GM23338 (cell line): ENCODE measurements around the gene AGXT. TPM values are rescaled to one million over a fixed set of nuclear protein-coding genes. Genes with fewer than 3 reads are reported as not detected.

Experiments
- ATAC-seq: fragments of 200-7000 bp; cut with Tn5 transposase; 3 replicates; pipeline ENCODE4 v1.9.1; 2020
- DNase-seq: peaks from one replicate; pipeline ENCODE4 v3.0.0-alpha.2; 2015; ENCODE audit warnings: low spot score
- H2AFZ ChIP-seq: fragments of 200-600 bp; sonication (generic); 2 replicates; pipeline ENCODE4 v1.8.0; 2016; ENCODE audit warnings: antibody characterized with exemption, mild to moderate bottlenecking, moderate library complexity
- H3F3A ChIP-seq: fragments of 200-600 bp; sonication (generic); replicated peaks from 2 replicates; pipeline ENCODE4 v1.8.0; 2017; ENCODE audit warnings: antibody characterized with exemption, mixed run types, low read depth
- H3K27ac ChIP-seq: fragments of 200-600 bp; sonication (generic); 2 replicates; pipeline ENCODE4 v1.6.1; 2016; ENCODE audit warnings: low read depth
- H3K27me3 ChIP-seq: fragments of 200-600 bp; sonication (generic); 2 replicates; pipeline ENCODE4 v1.8.0; 2016; ENCODE audit warnings: mild to moderate bottlenecking, mixed run types, moderate library complexity; ENCODE audit not compliant: insufficient read depth
- H3K36me3 ChIP-seq: fragments of 200-600 bp; sonication (generic); 2 replicates; pipeline ENCODE4 v1.8.0; 2016; ENCODE audit warnings: mild to moderate bottlenecking; ENCODE audit not compliant: insufficient read depth
- H3K4me1 ChIP-seq: fragments of 200-600 bp; sonication (generic); 2 replicates; pipeline ENCODE4 v1.8.0; 2016; ENCODE audit warnings: mild to moderate bottlenecking, moderate library complexity; ENCODE audit not compliant: insufficient read depth
- H3K4me2 ChIP-seq: fragments of 200-600 bp; sonication (generic); 2 replicates; pipeline ENCODE4 v1.7.1; 2017; ENCODE audit warnings: mixed run types
- H3K4me3 ChIP-seq: fragments of 200-600 bp; sonication (generic); 2 replicates; pipeline ENCODE4 v1.6.1; 2016; ENCODE audit warnings: mixed run types
- H3K79me2 ChIP-seq: fragments of 200-600 bp; sonication (generic); replicated peaks from 2 replicates; pipeline ENCODE4 v1.8.0; 2017; ENCODE audit warnings: mild to moderate bottlenecking; ENCODE audit not compliant: insufficient read depth
- H3K9me2 ChIP-seq: fragments of 200-600 bp; sonication (generic); 2 replicates; pipeline ENCODE4 v1.8.0; 2017; ENCODE audit not compliant: insufficient read depth
- H4K20me1 ChIP-seq: fragments of 200-600 bp; sonication (generic); replicated peaks from 2 replicates; pipeline ENCODE4 v1.8.0; 2017; ENCODE audit warnings: mild to moderate bottlenecking; ENCODE audit not compliant: insufficient read depth
- H3K27ac Mint-ChIP-seq: 2 replicates; pipeline ENCODE4 v1.8.0; 2020; ENCODE audit warnings: inconsistent platforms, mild to moderate bottlenecking, moderate library complexity, mixed read lengths
- H3K27me3 Mint-ChIP-seq: 3 replicates; pipeline ENCODE4 v1.8.0; 2022; ENCODE audit warnings: low read depth, mild to moderate bottlenecking, moderate library complexity, mixed read lengths, inconsistent platforms; ENCODE audit not compliant: insufficient read depth, poor library complexity
- H3K36me3 Mint-ChIP-seq: 3 replicates; pipeline ENCODE4 v1.8.0; 2021; ENCODE audit warnings: low read depth, mild to moderate bottlenecking, inconsistent platforms, moderate library complexity, mixed read lengths
- H3K4me1 Mint-ChIP-seq: 3 replicates; pipeline ENCODE4 v1.8.0; 2020; ENCODE audit warnings: mild to moderate bottlenecking, inconsistent platforms, mixed read lengths
- H3K4me3 Mint-ChIP-seq: 3 replicates; pipeline ENCODE4 v1.8.0; 2021; ENCODE audit warnings: moderate library complexity, mild to moderate bottlenecking, inconsistent platforms, mixed read lengths
- H3K9me3 Mint-ChIP-seq: 3 replicates; pipeline ENCODE4 v1.8.0; 2020; ENCODE audit warnings: moderate library complexity, mild to moderate bottlenecking, inconsistent platforms, mixed read lengths
- EZH2phosphoT487 ChIP-seq: fragments of 200-600 bp; sonication (generic); IDR thresholded peaks from one replicate; pipeline ENCODE4 v1.8.1; 2018; ENCODE audit warnings: antibody characterized with exemption; ENCODE audit not compliant: unreplicated experiment
- POLR2AphosphoS5 ChIP-seq: IDR thresholded peaks from 2 replicates; pipeline ENCODE4 v1.6.1; 2016; ENCODE audit warnings: antibody characterized with exemption, low read depth
- STAT1 ChIP-seq: IDR thresholded peaks from one replicate; pipeline ENCODE4 v1.6.1; 2016; ENCODE audit warnings: antibody characterized with exemption; ENCODE audit not compliant: unreplicated experiment
- polyA plus RNA-seq: library from polyadenylated mRNA; unstranded; fragments of >200 nt; fragmentation: Nextera tagmentation; extraction: Ambion mirVana; gene quantifications from 2 replicates; pipeline ENCODE4 v1.2.1, GENCODE V29; 2016
- total RNA-seq: library from RNA; depleted of rRNA; stranded (reverse); fragments of >200 nt; shearing (Covaris generic); gene quantifications from 2 replicates; pipeline ENCODE4 v1.2.3, GENCODE V29; 2014
- TF ChIP-seq, protein P1 (sequence below): IDR thresholded peaks from 2 replicates; pipeline ENCODE4 v1.6.1; 2016; ENCODE audit warnings: antibody characterized with exemption
- TF ChIP-seq, protein P2 (sequence below): fragments of 250-450 bp; sonication (Bioruptor Pico); IDR thresholded peaks from 2 replicates; pipeline ENCODE4 v1.5.0; 2020; ENCODE audit warnings: mild to moderate bottlenecking, moderate library complexity
- TF ChIP-seq, protein P3 (sequence below): IDR thresholded peaks from one replicate; pipeline ENCODE4 v1.6.1; 2018; ENCODE audit warnings: antibody characterized with exemption; ENCODE audit not compliant: unreplicated experiment

The AGXT gene
- total and polyA plus RNA-seq, 2 experiments from 2014 or later, result not detected

DNA sequence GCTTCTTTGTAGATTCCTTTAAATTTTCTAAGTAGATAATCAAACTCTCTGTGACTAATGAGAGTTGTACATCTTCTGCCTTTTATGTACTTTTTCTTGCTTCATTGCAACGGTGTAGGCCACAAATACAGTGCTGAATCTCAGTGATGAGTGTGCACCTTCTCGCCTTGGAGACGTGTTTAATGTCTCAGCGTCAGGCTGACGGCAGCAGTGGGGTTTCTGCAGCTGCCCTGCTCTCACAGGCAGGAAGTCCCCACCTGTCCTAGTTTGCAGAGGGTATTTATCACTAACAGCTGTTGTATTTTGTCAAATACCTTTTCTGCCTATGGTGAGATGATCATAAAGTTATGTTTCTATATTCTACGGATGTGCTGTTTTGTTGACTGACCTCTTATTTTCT is 13.3 kb downstream of the AGXT start:
- H4K20me1 ChIP-seq, result no peaks in the 10 kb centered on the region
- no peak overlapping the region for H3K27ac ChIP-seq
- no peaks in the 10 kb centered on the region for H3F3A ChIP-seq
- H3K27ac Mint-ChIP-seq, result no peak overlapping the region; the same call in 1 of the 2 replicates
- H3K27me3 Mint-ChIP-seq, result peaks cover 2% of the 10 kb centered on the region
- TF ChIP-seq STAT1 (no peak), POLR2AphosphoS5 (no peak), EZH2phosphoT487 (no peak)
- TF ChIP-seq, protein P1, sequence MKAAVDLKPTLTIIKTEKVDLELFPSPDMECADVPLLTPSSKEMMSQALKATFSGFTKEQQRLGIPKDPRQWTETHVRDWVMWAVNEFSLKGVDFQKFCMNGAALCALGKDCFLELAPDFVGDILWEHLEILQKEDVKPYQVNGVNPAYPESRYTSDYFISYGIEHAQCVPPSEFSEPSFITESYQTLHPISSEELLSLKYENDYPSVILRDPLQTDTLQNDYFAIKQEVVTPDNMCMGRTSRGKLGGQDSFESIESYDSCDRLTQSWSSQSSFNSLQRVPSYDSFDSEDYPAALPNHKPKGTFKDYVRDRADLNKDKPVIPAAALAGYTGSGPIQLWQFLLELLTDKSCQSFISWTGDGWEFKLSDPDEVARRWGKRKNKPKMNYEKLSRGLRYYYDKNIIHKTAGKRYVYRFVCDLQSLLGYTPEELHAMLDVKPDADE, result no peak
- TF ChIP-seq, protein P2, sequence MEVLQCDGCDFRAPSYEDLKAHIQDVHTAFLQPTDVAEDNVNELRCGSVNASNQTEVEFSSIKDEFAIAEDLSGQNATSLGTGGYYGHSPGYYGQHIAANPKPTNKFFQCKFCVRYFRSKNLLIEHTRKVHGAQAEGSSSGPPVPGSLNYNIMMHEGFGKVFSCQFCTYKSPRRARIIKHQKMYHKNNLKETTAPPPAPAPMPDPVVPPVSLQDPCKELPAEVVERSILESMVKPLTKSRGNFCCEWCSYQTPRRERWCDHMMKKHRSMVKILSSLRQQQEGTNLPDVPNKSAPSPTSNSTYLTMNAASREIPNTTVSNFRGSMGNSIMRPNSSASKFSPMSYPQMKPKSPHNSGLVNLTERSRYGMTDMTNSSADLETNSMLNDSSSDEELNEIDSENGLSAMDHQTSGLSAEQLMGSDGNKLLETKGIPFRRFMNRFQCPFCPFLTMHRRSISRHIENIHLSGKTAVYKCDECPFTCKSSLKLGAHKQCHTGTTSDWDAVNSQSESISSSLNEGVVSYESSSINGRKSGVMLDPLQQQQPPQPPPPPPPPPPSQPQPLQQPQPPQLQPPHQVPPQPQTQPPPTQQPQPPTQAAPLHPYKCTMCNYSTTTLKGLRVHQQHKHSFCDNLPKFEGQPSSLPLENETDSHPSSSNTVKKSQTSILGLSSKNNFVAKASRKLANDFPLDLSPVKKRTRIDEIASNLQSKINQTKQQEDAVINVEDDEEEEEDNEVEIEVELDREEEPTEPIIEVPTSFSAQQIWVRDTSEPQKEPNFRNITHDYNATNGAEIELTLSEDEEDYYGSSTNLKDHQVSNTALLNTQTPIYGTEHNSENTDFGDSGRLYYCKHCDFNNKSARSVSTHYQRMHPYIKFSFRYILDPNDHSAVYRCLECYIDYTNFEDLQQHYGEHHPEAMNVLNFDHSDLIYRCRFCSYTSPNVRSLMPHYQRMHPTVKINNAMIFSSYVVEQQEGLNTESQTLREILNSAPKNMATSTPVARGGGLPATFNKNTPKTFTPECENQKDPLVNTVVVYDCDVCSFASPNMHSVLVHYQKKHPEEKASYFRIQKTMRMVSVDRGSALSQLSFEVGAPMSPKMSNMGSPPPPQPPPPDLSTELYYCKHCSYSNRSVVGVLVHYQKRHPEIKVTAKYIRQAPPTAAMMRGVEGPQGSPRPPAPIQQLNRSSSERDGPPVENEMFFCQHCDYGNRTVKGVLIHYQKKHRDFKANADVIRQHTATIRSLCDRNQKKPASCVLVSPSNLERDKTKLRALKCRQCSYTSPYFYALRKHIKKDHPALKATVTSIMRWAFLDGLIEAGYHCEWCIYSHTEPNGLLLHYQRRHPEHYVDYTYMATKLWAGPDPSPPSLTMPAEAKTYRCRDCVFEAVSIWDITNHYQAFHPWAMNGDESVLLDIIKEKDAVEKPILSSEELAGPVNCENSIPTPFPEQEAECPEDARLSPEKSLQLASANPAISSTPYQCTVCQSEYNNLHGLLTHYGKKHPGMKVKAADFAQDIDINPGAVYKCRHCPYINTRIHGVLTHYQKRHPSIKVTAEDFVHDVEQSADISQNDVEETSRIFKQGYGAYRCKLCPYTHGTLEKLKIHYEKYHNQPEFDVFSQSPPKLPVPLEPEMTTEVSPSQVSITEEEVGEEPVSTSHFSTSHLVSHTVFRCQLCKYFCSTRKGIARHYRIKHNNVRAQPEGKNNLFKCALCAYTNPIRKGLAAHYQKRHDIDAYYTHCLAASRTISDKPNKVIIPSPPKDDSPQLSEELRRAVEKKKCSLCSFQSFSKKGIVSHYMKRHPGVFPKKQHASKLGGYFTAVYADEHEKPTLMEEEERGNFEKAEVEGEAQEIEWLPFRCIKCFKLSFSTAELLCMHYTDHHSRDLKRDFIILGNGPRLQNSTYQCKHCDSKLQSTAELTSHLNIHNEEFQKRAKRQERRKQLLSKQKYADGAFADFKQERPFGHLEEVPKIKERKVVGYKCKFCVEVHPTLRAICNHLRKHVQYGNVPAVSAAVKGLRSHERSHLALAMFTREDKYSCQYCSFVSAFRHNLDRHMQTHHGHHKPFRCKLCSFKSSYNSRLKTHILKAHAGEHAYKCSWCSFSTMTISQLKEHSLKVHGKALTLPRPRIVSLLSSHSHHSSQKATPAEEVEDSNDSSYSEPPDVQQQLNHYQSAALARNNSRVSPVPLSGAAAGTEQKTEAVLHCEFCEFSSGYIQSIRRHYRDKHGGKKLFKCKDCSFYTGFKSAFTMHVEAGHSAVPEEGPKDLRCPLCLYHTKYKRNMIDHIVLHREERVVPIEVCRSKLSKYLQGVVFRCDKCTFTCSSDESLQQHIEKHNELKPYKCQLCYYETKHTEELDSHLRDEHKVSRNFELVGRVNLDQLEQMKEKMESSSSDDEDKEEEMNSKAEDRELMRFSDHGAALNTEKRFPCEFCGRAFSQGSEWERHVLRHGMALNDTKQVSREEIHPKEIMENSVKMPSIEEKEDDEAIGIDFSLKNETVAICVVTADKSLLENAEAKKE, result no peak
- TF ChIP-seq, protein P3, sequence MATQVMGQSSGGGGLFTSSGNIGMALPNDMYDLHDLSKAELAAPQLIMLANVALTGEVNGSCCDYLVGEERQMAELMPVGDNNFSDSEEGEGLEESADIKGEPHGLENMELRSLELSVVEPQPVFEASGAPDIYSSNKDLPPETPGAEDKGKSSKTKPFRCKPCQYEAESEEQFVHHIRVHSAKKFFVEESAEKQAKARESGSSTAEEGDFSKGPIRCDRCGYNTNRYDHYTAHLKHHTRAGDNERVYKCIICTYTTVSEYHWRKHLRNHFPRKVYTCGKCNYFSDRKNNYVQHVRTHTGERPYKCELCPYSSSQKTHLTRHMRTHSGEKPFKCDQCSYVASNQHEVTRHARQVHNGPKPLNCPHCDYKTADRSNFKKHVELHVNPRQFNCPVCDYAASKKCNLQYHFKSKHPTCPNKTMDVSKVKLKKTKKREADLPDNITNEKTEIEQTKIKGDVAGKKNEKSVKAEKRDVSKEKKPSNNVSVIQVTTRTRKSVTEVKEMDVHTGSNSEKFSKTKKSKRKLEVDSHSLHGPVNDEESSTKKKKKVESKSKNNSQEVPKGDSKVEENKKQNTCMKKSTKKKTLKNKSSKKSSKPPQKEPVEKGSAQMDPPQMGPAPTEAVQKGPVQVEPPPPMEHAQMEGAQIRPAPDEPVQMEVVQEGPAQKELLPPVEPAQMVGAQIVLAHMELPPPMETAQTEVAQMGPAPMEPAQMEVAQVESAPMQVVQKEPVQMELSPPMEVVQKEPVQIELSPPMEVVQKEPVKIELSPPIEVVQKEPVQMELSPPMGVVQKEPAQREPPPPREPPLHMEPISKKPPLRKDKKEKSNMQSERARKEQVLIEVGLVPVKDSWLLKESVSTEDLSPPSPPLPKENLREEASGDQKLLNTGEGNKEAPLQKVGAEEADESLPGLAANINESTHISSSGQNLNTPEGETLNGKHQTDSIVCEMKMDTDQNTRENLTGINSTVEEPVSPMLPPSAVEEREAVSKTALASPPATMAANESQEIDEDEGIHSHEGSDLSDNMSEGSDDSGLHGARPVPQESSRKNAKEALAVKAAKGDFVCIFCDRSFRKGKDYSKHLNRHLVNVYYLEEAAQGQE, result no peak
- H3K4me3 Mint-ChIP-seq, result no peak overlapping the region
- H3K9me2 ChIP-seq, result no peaks in the 10 kb centered on the region
- H3K27me3 ChIP-seq, result no peaks in the 10 kb centered on the region
- no peaks in the 10 kb centered on the region for H3K36me3 ChIP-seq
- H3K79me2 ChIP-seq, result no peaks in the 10 kb centered on the region
- H3K9me3 Mint-ChIP-seq, result no peaks in the 10 kb centered on the region
- DNase-seq (no peak), ATAC-seq (no peak)
- H3K4me3 ChIP-seq, result no peak overlapping the region
- no peaks in the 10 kb centered on the region for H3K36me3 Mint-ChIP-seq
- no peaks in the 10 kb centered on the region for H3K4me1 Mint-ChIP-seq
- H3K4me2 ChIP-seq, result no peak overlapping the region
- no peak overlapping the region for H2AFZ ChIP-seq
- H3K4me1 ChIP-seq, result no peaks in the 10 kb centered on the region
